Choroid plexus epithelial cell (primary cell): ENCODE results near the gene GRIN2B.

Source experiments
- DNase-seq: peaks from one replicate; pipeline ENCODE4 v3.0.0-alpha.2; 2010; ENCODE audit warnings: low read depth
- H3K4me3 ChIP-seq: 2 replicates; pipeline ENCODE4 v1.5.1; 2011; ENCODE audit warnings: low read depth, mild to moderate bottlenecking, control low read depth, low read length, moderate library complexity
- TF ChIP-seq, protein P1 (sequence below): conservative IDR thresholded peaks from 2 replicates; pipeline ENCODE4 v1.5.1; 2011; ENCODE audit warnings: low read depth, mild to moderate bottlenecking, control low read depth, inconsistent platforms, low read length, moderate library complexity

GRIN2B gene

DNA sequence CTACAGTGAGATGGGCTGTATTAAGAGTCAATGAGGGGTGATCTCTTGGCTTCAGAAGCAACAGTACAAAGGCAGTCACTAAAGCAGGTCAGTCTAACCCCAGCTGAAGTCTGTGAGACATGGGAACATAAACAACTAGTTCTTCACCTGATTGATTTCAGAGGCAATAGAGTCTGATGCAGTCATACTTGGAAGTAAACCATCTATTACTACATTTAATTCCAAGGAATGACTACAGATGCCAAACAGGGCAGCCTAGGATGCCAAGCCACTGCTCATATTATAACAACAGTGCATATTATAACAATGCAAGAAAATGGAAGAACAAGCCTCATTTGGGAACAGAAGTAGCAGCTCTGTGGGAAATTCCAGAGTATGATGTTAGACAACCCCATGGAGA, 35.8 kb downstream of the GRIN2B start:
- no peak for DNase-seq
- H3K4me3 ChIP-seq, result no peak overlapping the region
- TF ChIP-seq, protein P1, sequence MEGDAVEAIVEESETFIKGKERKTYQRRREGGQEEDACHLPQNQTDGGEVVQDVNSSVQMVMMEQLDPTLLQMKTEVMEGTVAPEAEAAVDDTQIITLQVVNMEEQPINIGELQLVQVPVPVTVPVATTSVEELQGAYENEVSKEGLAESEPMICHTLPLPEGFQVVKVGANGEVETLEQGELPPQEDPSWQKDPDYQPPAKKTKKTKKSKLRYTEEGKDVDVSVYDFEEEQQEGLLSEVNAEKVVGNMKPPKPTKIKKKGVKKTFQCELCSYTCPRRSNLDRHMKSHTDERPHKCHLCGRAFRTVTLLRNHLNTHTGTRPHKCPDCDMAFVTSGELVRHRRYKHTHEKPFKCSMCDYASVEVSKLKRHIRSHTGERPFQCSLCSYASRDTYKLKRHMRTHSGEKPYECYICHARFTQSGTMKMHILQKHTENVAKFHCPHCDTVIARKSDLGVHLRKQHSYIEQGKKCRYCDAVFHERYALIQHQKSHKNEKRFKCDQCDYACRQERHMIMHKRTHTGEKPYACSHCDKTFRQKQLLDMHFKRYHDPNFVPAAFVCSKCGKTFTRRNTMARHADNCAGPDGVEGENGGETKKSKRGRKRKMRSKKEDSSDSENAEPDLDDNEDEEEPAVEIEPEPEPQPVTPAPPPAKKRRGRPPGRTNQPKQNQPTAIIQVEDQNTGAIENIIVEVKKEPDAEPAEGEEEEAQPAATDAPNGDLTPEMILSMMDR, result no peak

DNA sequence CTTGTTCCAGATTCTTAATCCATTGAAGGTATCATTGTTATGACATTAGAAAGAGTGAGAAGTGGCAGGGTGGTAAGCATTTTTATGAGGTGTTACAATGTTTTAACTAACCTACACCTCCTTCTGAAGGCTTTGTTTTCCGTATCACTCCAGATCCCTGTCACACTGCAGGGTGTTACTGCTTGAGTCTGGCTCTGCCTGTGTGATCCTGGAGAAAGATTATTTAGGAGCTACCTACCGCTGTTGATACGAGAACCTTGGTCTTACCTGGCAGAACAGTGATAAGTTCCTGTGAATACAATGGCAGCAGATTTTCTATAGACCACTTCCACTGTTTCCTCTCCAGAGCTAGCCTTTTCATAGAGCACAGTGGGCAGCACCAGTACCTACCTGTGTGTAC, 36.2 kb downstream of the GRIN2B start:
- TF ChIP-seq, protein P1, result no peak

DNA sequence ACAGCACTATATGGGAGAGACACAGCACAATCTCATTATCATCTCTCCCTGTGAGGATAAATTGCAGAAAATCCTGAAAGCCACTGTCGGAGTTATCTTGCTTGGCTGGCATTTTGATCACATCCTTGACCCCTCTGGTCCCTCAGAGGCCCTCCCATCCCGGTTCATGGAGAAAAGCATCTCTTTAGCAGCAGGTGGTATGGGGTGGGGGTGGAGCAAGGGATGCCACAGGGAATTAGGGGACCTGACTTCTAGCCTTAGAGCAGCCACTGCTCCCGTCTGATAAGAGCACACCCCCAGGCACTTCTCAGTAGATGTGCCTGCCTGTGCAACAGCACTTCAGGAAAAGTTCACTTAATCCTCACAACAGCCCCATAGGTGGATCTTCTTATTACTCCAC, 38.6 kb downstream of the GRIN2B start:
- H3K4me3 ChIP-seq, result no peak overlapping the region
- TF ChIP-seq, protein P1, result no peak
- no peak for DNase-seq

More for the DNA sequence above, 36.2 kb downstream of the GRIN2B start:
- DNase-seq, result no peak
- H3K4me3 ChIP-seq, result no peak overlapping the region

DNA sequence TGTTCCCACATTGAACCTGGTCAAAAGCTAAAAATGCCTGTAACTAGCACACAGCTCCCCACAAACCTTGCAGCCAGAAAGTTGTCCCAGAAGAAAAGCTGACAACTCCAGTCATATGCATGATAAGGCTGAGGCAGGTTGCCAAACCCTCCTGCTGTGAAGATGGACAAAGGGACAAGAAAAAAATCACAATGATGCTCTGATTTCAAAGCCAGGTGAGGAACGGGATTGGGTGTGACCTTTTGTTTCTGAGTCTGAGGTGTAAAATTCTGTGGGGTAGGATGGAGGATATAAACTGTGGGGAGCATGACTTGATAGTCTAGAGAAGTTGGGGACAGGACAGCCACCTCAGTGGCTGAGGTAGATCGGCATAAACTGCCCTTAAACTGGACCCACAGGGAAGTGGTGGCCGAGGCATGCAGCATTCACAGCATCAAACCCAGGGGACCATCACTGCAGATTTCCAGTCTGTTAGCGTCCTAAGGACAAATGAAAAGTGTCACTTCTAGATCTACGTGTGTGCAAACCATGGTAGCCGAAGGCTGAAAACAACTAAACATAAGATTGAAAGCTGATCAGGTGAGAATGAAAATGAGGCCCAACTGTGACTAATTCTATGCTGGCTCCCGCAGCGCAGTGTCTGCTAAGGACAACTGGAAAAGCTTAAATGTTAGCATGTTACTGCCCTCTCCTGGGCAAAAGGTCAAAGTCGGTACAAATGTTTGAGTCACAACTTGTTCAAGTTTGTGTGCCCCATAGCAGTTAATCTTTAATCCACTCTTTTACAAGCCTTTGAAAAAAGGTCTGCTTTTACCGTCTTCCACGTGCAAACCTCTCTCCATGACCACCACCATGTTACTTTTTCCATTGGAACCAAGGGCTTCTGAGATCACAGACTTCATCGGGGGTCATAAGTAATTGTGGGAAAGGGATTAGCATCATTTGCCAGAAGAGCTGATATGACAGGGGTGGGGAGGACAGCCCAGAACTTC, 39.8 kb downstream of the GRIN2B start:
- peak; percentile 6 for DNase-seq

DNA sequence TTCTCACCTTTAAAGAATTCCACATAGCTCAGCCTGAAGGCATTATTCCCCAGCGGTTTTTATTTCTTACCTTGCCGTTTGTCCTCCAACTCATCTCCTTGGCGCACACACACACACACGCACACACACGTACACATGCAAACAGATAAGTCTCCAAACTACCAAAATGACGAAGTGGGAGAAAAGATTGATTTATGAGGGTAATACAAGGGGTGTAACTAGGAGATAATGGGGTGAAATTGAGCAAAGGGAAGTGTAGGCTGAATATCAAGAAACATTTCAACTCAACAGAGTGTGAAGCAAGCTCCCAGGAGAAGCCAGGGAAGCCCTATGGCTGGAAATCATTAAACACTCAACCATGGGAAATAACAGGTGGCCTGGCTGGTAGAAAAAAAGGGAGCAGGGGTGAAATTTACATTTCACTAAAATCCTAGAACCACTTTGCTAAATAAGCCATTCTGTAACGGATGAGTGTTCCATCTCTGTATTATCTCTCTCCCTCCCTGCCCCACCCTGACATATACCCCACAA, 41.0 kb downstream of the GRIN2B start:
- TF ChIP-seq, protein P1, result no peak
- no peak for DNase-seq

More for the DNA sequence above, 39.8 kb downstream of the GRIN2B start:
- no peak overlapping the region for H3K4me3 ChIP-seq
- TF ChIP-seq, protein P1, result no peak

DNA sequence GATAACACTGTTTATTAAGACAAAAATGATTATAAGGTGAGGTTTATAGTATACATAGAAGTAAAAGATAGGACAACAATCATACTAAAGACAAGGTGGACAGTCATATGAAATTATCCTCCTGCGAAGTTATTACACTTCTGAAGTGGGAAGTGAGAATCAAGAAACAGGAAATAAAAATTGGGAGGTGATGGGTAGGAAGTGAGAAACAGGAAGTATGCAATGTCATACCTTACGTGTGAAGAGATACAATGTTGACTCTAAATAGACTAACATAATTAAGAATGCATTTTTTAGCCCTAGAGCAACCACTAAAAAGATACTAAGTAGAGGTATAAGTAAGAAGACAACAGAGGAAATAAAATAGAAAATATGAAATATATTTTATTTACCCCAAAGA, 43.7 kb downstream of the GRIN2B start:
- H3K4me3 ChIP-seq, result no peak overlapping the region
- TF ChIP-seq, protein P1, result no peak
- DNase-seq, result no peak

More for the DNA sequence above, 41.0 kb downstream of the GRIN2B start:
- no peak overlapping the region for H3K4me3 ChIP-seq

DNA sequence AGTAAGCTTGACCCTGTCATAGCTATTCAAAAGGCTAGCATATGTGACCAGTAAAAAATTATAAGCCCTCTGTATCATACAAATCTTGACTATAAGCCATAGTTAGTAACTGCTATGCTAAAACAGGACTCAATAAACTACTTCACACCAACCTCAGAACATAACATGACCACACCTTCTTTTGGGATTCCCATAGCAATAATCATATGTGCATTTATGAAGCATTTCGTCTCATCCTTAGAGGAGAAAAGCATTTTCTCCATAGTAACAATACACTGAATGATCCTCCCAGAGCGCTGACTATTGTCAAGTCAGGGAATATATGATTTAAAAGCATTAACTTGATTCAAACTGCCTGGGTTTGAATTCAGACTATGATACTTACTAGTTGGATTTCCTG, 46.2 kb downstream of the GRIN2B start:
- no peak overlapping the region for H3K4me3 ChIP-seq
- TF ChIP-seq, protein P1, result no peak
- DNase-seq, result no peak
